ENCODE measurements around the gene LRRFIP1. TPM values are rescaled to one million over a fixed set of nuclear protein-coding genes. Genes with fewer than 3 reads are reported as not detected.

The LRRFIP1 gene
- total and polyA plus RNA-seq, 4 experiments from 2014 or later = 88.0 to 198 (median 117) TPM

DNA sequence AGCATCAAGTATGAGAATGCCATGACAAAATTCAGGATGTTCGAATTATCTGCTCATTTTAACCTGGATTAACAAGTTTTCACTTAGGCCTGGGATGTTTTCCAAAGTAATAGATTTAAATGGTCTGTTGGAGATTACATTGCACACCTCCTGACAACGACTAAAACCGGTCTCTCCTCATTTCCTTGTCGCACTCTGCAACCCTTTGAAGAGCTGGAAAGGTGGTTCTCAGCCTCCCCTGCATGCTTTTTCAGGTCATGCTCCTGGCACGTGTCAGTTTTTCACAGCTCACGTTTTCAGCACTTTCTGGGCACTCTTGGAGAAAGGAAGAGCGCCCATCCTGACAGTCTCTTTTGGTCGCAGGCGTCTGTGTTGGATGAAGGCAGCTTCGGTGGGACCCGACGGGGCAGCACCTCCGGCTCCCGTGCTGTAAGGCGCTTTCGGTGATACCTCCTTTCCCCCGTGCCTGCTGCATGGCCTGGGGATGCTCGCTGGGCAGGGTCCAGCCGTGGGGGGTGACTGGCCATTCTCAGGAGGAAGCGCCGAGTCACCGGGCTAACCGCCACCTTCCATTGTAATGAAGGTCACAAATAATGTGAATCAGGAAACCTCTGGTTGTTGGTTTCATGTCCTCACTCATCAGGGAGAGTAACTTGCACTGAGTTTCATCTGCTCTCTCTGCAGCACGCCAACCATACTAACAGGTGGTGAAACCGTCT is 107.7 kb downstream of the LRRFIP1 start:
- Histone ChIP-seq H3K27me3 (ENCODE audit: insufficient read depth, low read length) (no peaks in the 10 kb centered on the region), H3K9me3 (ENCODE audit: control insufficient read depth in 1 of 2, low read length in 2 of 2) (no peaks in the 10 kb centered on the region), H3K27ac (ENCODE audit: low read depth, low read length) (no peak overlapping the region), H3K36me3 (ENCODE audit: insufficient read depth, low read length) (peaks cover 15% of the 10 kb centered on the region), H3K4me3 (ENCODE audit: low read length in 2 of 2) (no peak overlapping the region), H3K4me1 (ENCODE audit: insufficient read depth, low read length) (peaks cover 41% of the 10 kb centered on the region)
- H3K4me1 Mint-ChIP-seq = peaks cover 43 to 78% (median 64%) of the 10 kb centered on the region in 4 donors
- intact Hi-C loops (cut with micrococcal nuclease) = loop anchor here (5.0 kb wide), 1 partner anchor 38 kb away; no protein-coding TSS in a partner anchor
- ChIA-PET POLR2A (ENCODE audit: partially characterized antibody) (interaction anchor here (1.8 to 1.9 kb wide), 2 partner anchors 37 to 47 kb away, joined by 5 to 6 read pairs; no protein-coding TSS in a partner anchor), CTCF (ENCODE audit: partially characterized antibody) (interaction anchor here (11.9 to 13.6 kb wide), 2 partner anchors 10 to 62 kb away, joined by 97 to 135 read pairs; no protein-coding TSS in a partner anchor)
- no peak overlapping the region for H3K4me3 Mint-ChIP-seq
- peak overlapping the region in 3 of 7 donors; percentile 23 to 42 (median 32) for H3K27ac Mint-ChIP-seq
- peaks cover 15 to 50% of the 10 kb centered on the region in 2 donors for H3K36me3 Mint-ChIP-seq
- H3K27me3 Mint-ChIP-seq = no peaks in the 10 kb centered on the region
- DNase-seq = no peak
- no peaks in the 10 kb centered on the region for H3K9me3 Mint-ChIP-seq

DNA sequence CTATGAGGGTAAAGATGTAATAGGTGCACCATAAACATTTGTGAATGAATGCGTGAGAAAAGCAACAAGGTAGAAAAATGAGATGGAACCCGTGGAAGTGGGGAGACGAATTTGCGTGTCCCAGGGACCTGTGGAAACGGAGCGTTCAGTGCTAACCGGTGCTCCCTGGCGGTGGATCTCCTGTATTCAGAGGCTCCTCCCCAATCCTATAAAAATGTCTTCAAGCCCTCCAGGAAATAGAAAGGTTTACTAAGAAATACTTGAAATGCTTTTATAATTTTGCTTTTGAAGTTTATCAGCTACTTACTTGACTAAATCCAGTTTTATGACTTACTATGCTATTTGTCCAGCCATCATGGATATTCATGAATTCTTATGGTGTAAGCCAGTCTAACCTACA is 108.4 kb downstream of the LRRFIP1 start:
- Histone ChIP-seq H3K27me3 (ENCODE audit: insufficient read depth, low read length) (no peaks in the 10 kb centered on the region), H3K4me1 (ENCODE audit: insufficient read depth, low read length) (peaks cover 34% of the 10 kb centered on the region), H3K9me3 (ENCODE audit: control insufficient read depth in 1 of 2, low read length in 2 of 2) (no peaks in the 10 kb centered on the region), H3K4me3 (ENCODE audit: low read length in 2 of 2) (no peak overlapping the region), H3K27ac (ENCODE audit: low read depth, low read length) (no peak overlapping the region), H3K36me3 (ENCODE audit: insufficient read depth, low read length) (peaks cover 15% of the 10 kb centered on the region)
- H3K9me3 Mint-ChIP-seq = no peaks in the 10 kb centered on the region
- peak overlapping the region in 2 of 7 donors; percentile 11 to 12 for H3K27ac Mint-ChIP-seq
- intact Hi-C loops (cut with micrococcal nuclease) = no loop called here
- H3K27me3 Mint-ChIP-seq = no peaks in the 10 kb centered on the region
- peaks cover 15 to 48% of the 10 kb centered on the region in 2 donors for H3K36me3 Mint-ChIP-seq
- ChIA-PET CTCF (ENCODE audit: partially characterized antibody) (interaction anchor here (11.9 to 13.6 kb wide), 2 partner anchors 9 to 63 kb away, joined by 97 to 135 read pairs; no protein-coding TSS in a partner anchor), POLR2A (ENCODE audit: partially characterized antibody) (no interaction called here)
- peaks cover 41 to 78% (median 64%) of the 10 kb centered on the region in 4 donors for H3K4me1 Mint-ChIP-seq
- no peak overlapping the region for H3K4me3 Mint-ChIP-seq
- DNase-seq = no peak

DNA sequence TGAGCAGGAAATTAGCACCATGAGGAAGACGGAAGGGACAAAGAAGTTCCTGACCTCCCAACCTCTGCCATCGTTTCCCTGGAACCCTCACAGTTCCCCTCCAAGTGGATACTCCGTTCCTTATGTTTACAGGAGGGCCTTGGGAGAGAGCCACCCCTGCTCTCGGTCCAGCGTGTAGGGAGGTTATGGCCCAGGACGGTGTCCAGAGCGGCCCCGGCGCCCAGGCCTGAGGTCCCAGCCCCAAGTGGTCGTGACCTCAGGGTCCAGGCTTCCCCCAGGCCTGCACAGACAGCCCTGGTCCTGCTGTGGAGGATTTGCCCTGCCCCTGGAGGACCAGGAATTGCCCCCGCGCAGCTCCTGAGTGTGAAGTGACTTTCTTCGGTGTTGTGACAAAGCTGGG is 109.4 kb downstream of the LRRFIP1 start:
- intact Hi-C loops (cut with micrococcal nuclease) = no loop called here
- DNase-seq = no peak
- H3K9me3 Mint-ChIP-seq = no peaks in the 10 kb centered on the region
- Histone ChIP-seq H3K4me3 (ENCODE audit: low read length in 2 of 2) (no peak overlapping the region), H3K36me3 (ENCODE audit: insufficient read depth, low read length) (peaks cover 15% of the 10 kb centered on the region), H3K9me3 (ENCODE audit: control insufficient read depth in 1 of 2, low read length in 2 of 2) (no peaks in the 10 kb centered on the region), H3K27ac (ENCODE audit: low read depth, low read length) (no peak overlapping the region), H3K4me1 (ENCODE audit: insufficient read depth, low read length) (peaks cover 24% of the 10 kb centered on the region), H3K27me3 (ENCODE audit: insufficient read depth, low read length) (no peaks in the 10 kb centered on the region)
- peak overlapping the region in 5 of 7 donors; percentile 31 to 84 (median 66) for H3K27ac Mint-ChIP-seq
- CTCF ChIA-PET (ENCODE audit: partially characterized antibody) = interaction anchor here (1.3 to 13.6 kb wide), 3 partner anchors 8 to 64 kb away, joined by 3 to 135 read pairs (median 97); no protein-coding TSS in a partner anchor
- H3K4me1 Mint-ChIP-seq = peaks cover 36 to 76% (median 59%) of the 10 kb centered on the region in 4 donors
- no peaks in the 10 kb centered on the region for H3K27me3 Mint-ChIP-seq
- POLR2A ChIA-PET (ENCODE audit: partially characterized antibody) = interaction anchor here (1.0 to 1.5 kb wide), 2 partner anchors 44 to 64 kb away, joined by 3 to 4 read pairs; no protein-coding TSS in a partner anchor
- H3K36me3 Mint-ChIP-seq = peaks cover 15 to 47% of the 10 kb centered on the region in 2 donors
- no peak overlapping the region for H3K4me3 Mint-ChIP-seq

DNA sequence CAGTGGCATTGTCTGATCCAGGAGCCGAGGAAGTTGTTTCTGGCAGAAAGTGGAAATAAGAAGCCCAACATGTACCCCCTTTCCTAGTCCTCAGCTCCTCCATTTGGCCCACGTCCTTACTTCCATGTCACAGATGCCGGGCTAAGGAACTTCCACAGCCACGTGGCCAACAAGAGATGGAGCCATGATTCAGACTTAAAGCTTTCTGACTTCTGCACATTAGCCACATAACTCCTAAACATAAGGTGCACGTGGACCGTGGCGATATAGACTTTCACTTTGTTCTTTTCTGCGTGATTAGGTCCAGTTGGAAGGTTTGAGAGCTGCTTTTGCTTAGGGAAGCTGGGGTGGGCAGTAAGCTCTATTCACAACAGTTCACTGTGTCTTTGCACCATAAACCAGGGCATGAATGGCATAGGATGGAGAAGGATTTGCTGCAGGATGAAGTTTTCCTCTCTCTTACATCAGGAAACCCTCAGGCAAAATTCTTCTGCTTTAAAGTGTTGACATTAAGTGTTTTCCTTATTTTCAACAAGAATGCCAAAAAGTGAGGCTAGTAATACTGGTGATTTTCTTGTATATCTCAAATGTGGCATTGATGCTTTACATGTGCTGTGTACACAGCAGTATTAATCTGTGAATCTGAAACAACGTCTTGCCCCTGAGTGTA is 109.9 kb downstream of the LRRFIP1 start:
- peaks cover 15 to 48% of the 10 kb centered on the region in 2 donors for H3K36me3 Mint-ChIP-seq
- H3K4me1 Mint-ChIP-seq = peaks cover 35 to 74% (median 58%) of the 10 kb centered on the region in 4 donors
- no peak overlapping the region for H3K4me3 Mint-ChIP-seq
- Histone ChIP-seq H3K4me3 (ENCODE audit: low read length in 2 of 2) (no peak overlapping the region), H3K9me3 (ENCODE audit: control insufficient read depth in 1 of 2, low read length in 2 of 2) (no peaks in the 10 kb centered on the region), H3K27ac (ENCODE audit: low read depth, low read length) (no peak overlapping the region), H3K4me1 (ENCODE audit: insufficient read depth, low read length) (peaks cover 24% of the 10 kb centered on the region), H3K27me3 (ENCODE audit: insufficient read depth, low read length) (no peaks in the 10 kb centered on the region), H3K36me3 (ENCODE audit: insufficient read depth, low read length) (peaks cover 15% of the 10 kb centered on the region)
- intact Hi-C loops (cut with micrococcal nuclease) = no loop called here
- H3K27me3 Mint-ChIP-seq = no peaks in the 10 kb centered on the region
- peak overlapping the region; percentile 6 to 82 (median 66) for H3K27ac Mint-ChIP-seq
- no peak for DNase-seq
- CTCF ChIA-PET (ENCODE audit: partially characterized antibody) = interaction anchor here (1.3 to 13.6 kb wide), 3 partner anchors 8 to 65 kb away, joined by 3 to 135 read pairs (median 97); no protein-coding TSS in a partner anchor
- POLR2A ChIA-PET (ENCODE audit: partially characterized antibody) = interaction anchor here (1.0 to 1.5 kb wide), 2 partner anchors 44 to 64 kb away, joined by 3 to 4 read pairs; no protein-coding TSS in a partner anchor
- H3K9me3 Mint-ChIP-seq = no peaks in the 10 kb centered on the region

DNA sequence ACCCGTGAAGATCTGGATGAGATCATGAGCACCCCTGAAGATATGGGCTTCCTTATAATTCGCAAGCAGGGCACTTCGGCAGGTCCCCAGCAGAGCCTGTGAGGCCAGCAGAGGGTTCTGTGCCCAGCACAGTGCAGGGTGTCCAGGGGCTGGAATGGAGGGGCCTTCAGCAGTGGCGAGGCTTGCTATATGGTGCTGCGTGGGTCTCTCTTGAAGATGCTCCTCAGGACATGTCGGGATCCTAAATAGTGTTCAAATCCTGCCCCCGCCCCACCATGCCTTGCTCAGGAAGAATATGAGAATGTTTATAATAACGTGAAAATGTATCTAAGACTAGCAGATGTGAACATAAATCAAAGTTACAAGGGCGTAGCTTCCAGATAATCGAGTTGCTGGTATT is 110.9 kb downstream of the LRRFIP1 start:
- no peak for DNase-seq
- peaks cover 34 to 75% (median 59%) of the 10 kb centered on the region in 4 donors for H3K4me1 Mint-ChIP-seq
- Histone ChIP-seq H3K4me1 (ENCODE audit: insufficient read depth, low read length) (peaks cover 24% of the 10 kb centered on the region), H3K27me3 (ENCODE audit: insufficient read depth, low read length) (no peaks in the 10 kb centered on the region), H3K9me3 (ENCODE audit: control insufficient read depth in 1 of 2, low read length in 2 of 2) (no peaks in the 10 kb centered on the region), H3K36me3 (ENCODE audit: insufficient read depth, low read length) (peaks cover 15% of the 10 kb centered on the region), H3K4me3 (ENCODE audit: low read length in 2 of 2) (no peak overlapping the region), H3K27ac (ENCODE audit: low read depth, low read length) (no peak overlapping the region)
- H3K4me3 Mint-ChIP-seq = peak overlapping the region in 1 of 8 donors; percentile 1
- intact Hi-C loops (cut with micrococcal nuclease) = no loop called here
- no peaks in the 10 kb centered on the region for H3K27me3 Mint-ChIP-seq
- ChIA-PET POLR2A (ENCODE audit: partially characterized antibody) (no interaction called here), CTCF (ENCODE audit: partially characterized antibody) (interaction anchor here (12.4 kb wide), 1 partner anchor 66 kb away, joined by 434 read pairs; no protein-coding TSS in a partner anchor)
- no peaks in the 10 kb centered on the region for H3K9me3 Mint-ChIP-seq
- peak overlapping the region in 6 of 7 donors; percentile 6 to 82 (median 70) for H3K27ac Mint-ChIP-seq
- H3K36me3 Mint-ChIP-seq = peaks cover 15 to 54% of the 10 kb centered on the region in 2 donors

DNA sequence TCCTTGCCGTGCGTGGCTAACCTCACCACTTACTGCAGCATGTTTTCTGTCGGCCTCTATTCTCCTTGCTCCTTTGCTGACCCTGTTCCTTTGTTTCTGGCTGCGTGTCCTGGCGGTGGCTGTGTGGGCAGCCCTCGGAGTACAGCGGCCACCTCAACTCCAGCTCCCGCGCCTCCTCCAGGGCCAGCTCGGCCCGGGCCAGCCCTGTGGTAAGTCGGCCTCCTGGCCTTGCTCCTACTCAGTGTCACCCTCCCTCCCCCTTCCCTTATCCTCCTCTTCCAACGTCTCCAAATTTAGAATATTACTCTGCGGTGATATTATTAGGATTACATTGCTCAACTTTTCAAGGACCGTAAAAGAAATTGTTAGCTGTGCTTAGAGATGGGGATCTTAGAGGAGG is 111.7 kb downstream of the LRRFIP1 start:
- Histone ChIP-seq H3K4me3 (ENCODE audit: low read length in 2 of 2) (no peak overlapping the region), H3K4me1 (ENCODE audit: insufficient read depth, low read length) (peaks cover 24% of the 10 kb centered on the region), H3K36me3 (ENCODE audit: insufficient read depth, low read length) (peaks cover 15% of the 10 kb centered on the region), H3K9me3 (ENCODE audit: control insufficient read depth in 1 of 2, low read length in 2 of 2) (no peaks in the 10 kb centered on the region), H3K27me3 (ENCODE audit: insufficient read depth, low read length) (no peaks in the 10 kb centered on the region), H3K27ac (ENCODE audit: low read depth, low read length) (no peak overlapping the region)
- H3K9me3 Mint-ChIP-seq = no peaks in the 10 kb centered on the region
- peaks cover 37 to 76% (median 61%) of the 10 kb centered on the region in 4 donors for H3K4me1 Mint-ChIP-seq
- POLR2A ChIA-PET (ENCODE audit: partially characterized antibody) = interaction anchor here (2.8 kb wide), 1 partner anchor 65 kb away, joined by 13 read pairs; no protein-coding TSS in a partner anchor
- CTCF ChIA-PET (ENCODE audit: partially characterized antibody) = interaction anchor here (1.3 to 12.4 kb wide), 3 partner anchors 10 to 67 kb away, joined by 4 to 434 read pairs (median 20); no protein-coding TSS in a partner anchor
- H3K4me3 Mint-ChIP-seq = no peak overlapping the region
- H3K27ac Mint-ChIP-seq = peak overlapping the region in 6 of 7 donors; percentile 38 to 78 (median 60)
- H3K36me3 Mint-ChIP-seq = peaks cover 15 to 58% of the 10 kb centered on the region in 2 donors
- DNase-seq = no peak
- intact Hi-C loops (cut with micrococcal nuclease) = no loop called here
- H3K27me3 Mint-ChIP-seq = no peaks in the 10 kb centered on the region

All from CD4-positive, alpha-beta memory T cell (primary cell).